WI38 (cell line): ENCODE results near the gene SERPINA6.

ENCODE experiments used
- H3K4me3 ChIP-seq: 2 replicates; pipeline ENCODE4 v1.5.1; 2011; ENCODE audit warnings: low read depth, mild to moderate bottlenecking, control low read depth, low read length
- TF ChIP-seq, protein P1 (sequence below): IDR thresholded peaks from 2 replicates; pipeline ENCODE4 v1.5.1; 2012; ENCODE audit warnings: low read depth, mild to moderate bottlenecking, control low read depth, low read length

SERPINA6 gene

DNA sequence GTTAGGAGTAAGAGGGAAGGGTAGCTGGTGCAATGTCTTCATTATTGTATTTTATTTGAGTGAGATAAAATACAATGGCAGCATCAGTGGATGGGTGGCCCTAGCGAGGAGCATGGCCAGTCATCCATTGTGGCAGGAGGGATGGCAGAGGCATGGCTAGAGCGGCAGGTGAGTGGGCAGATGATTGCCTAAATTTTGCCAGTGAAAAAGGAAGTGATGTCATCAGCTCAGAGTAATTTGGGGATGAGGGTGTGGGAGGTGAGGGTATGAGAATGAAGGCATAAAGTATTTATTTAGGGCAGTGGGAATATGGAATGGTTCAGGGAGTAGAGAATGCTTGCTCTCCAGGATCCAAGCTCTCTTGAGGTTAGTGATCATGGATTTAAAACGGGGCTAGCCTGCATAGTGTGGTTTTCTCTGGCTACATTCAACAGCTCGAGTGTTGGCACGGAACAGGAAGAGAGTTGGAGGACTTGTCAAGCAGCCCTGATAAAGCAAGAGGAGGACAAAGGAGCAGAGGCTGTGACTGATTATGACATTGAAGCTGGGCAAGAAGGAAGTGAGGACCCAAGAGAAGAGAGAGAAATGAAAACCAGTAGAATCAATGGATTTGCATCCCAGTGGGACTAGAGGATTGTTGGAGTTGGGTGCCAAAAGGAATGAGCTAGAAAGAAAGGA is 18.7 kb upstream of the SERPINA6 start:
- TF ChIP-seq, protein P1, sequence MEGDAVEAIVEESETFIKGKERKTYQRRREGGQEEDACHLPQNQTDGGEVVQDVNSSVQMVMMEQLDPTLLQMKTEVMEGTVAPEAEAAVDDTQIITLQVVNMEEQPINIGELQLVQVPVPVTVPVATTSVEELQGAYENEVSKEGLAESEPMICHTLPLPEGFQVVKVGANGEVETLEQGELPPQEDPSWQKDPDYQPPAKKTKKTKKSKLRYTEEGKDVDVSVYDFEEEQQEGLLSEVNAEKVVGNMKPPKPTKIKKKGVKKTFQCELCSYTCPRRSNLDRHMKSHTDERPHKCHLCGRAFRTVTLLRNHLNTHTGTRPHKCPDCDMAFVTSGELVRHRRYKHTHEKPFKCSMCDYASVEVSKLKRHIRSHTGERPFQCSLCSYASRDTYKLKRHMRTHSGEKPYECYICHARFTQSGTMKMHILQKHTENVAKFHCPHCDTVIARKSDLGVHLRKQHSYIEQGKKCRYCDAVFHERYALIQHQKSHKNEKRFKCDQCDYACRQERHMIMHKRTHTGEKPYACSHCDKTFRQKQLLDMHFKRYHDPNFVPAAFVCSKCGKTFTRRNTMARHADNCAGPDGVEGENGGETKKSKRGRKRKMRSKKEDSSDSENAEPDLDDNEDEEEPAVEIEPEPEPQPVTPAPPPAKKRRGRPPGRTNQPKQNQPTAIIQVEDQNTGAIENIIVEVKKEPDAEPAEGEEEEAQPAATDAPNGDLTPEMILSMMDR: no peak
- H3K4me3 ChIP-seq: no peak overlapping the region

DNA sequence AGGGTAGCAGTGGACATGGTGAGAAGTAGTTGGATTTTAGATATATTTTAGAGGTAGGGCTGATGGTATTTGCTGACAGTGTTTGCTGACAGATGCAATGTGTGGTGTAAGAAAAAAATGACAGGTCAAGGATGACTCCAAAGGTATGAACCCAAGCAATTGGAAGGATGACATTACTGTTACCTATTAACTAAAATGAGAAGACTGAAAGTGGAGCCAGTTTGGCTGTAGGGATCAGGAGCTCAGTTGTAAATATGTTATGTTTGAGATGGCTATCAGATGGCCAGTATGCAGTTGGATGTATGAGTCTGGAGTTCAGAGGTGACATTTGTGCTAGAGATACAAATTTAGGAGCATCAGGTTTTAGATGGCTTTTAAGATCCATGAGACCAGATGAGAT is 17.4 kb upstream of the SERPINA6 start:
- H3K4me3 ChIP-seq: no peak overlapping the region
- TF ChIP-seq, protein P1: no peak

DNA sequence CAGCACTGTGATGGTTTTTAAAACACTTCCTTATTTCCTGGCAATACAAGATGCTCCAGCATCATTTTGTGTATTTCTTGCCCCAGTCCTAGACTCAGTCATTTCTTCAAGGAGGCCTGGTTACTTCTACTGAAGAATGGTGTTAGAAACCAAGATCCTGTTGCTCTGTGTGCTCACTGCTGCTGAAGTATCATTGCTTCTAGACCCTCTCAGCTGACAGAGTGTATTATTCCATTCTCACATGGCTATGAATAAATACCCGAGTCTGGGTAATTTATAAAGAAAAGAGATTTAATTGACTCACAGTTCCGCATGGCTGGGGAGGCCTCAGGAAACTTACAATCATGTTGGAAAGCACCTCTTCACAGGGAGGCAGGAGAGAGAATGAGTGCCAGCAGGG is 14.9 kb upstream of the SERPINA6 start:
- no peak overlapping the region for H3K4me3 ChIP-seq
- TF ChIP-seq, protein P1: no peak

DNA sequence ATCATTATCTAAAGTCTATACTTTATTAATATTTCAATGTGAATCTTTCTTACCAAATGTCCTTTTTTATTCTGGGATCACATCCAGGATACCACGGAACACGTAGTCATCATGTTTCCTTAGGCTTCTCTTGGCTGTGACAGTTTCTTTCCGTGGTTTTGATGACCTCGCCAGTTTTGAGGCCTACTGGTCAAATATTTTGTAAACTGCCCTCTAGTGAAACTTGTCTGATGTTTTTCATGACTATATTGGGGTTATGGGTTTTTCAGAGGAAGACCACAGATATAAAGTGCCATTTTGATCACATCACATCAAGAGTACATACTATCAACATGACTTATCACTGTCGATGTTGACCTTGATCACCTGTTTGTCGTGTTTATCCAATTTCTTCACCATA is 14.1 kb upstream of the SERPINA6 start:
- TF ChIP-seq, protein P1: no peak
- no peak overlapping the region for H3K4me3 ChIP-seq

DNA sequence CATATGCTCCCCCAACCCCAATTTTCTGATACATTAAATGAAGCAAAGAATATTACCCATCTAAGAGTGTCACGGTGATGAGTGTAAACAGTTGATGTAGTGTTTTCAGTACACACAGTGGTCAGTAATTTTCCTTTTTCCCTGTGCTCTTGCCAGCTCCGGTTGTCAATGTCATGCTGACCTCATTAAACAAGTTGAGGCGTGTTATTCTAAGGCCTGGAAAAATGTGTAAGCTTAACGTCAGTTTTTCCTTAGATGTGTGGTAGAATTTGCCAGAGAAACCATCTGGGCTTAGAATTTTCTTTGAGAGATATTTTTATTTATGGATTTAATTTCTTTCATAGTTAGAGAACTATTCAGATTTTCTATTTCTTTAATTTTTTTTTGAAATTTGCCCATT is 11.7 kb upstream of the SERPINA6 start:
- no peak overlapping the region for H3K4me3 ChIP-seq
- TF ChIP-seq, protein P1: no peak

DNA sequence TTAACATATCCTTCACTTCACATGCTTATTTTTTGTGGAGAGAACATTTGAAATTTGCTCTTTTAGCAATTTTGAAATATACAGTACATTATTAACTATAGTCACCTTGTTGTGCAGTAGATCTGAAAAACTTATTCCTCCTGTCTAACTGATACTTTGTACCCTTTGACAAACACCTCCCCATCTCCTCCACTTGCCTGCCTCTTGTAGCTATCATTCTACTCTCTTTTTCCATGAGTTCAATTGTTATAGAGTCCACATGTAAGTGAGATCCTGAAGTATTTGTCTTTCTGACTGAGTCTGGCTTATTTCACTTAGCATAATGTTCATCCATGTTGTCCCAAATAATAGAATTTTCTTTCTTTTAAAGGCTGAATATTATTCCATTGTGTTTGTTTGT is 9.5 kb upstream of the SERPINA6 start:
- TF ChIP-seq, protein P1: no peak
- H3K4me3 ChIP-seq: no peak overlapping the region

DNA sequence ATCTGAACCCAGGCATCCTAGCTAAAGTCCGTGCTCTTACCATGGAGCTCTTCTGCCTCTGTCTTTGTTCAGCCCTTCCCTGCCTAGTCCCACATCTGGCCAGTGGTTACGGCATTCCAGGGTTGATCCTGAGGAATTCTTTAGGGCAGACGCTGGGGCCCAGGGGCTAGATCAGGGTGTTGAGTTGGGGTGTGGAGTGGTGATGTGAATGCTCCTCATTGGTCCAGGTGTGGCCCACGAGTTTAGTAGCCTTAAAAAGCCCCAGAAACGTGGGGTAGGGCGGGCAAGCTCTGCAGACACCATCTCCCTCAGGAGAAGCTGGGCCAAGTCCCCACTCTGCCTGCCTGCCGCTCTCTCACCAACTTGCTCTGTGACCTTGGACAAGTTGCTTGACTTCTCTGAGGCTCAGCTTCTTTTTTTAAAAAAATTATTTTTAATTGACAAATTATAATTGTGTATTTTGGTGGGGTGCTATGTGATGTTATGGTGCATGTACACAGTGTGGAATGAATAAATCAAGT is 9.0 kb upstream of the SERPINA6 start:
- H3K4me3 ChIP-seq: no peak overlapping the region
- TF ChIP-seq, protein P1: no peak
